HG02938 (cell line): Measurements from ENCODE around the gene CCNY.
"Not testable (repeated sequence)": the region's sequence is repeated elsewhere in the genome, so short reads cannot be mapped to it uniquely, and the experiment has no call there.

Source experiments
- ATAC-seq: cut with Tn5 transposase; IDR thresholded peaks from one replicate; pipeline ENCODE4 v1.9.1; 2021; ENCODE audit warnings: mild to moderate bottlenecking, moderate library complexity; ENCODE audit not compliant: unreplicated experiment

The CCNY gene

DNA sequence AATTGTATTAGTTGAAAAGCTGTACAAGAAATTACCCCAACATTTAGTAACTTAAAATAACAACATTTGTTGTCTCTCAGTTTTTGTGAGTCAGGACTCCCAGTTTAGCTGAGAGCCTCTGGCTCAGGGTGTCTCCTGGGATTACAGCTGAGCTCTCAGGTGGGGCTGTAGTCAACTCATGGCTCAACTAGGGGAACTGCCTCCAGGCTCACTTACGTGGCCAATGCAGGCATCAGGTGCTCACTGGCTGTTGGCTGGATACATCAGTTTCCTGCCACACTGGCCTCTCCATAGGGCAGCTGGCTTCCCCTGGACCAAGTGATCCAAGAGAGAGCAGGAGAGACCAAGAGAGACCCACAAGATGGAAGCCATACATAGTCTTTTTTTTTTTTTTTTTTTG is 17.5 kb downstream of the CCNY start:
- no peak for ATAC-seq

DNA sequence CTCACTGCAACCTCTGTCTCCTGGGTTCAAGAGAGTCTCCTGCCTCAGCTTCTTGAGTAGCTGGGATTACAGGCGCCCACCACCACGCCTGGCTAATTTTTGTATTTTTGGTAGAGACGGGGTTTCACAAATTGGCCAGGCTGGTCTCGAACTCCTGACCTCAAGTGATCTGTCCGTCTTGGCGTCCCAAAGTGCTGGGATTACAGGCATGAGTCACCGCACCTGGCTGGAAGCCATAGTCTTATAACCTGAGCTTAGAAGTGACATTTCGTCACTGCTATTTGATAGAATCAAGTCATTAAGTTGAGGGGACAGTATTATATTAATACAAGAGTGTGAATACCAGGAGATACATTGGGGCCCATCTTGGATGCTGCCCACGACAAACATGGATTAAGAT is 17.9 kb downstream of the CCNY start:
- ATAC-seq: not testable (repeated sequence)

DNA sequence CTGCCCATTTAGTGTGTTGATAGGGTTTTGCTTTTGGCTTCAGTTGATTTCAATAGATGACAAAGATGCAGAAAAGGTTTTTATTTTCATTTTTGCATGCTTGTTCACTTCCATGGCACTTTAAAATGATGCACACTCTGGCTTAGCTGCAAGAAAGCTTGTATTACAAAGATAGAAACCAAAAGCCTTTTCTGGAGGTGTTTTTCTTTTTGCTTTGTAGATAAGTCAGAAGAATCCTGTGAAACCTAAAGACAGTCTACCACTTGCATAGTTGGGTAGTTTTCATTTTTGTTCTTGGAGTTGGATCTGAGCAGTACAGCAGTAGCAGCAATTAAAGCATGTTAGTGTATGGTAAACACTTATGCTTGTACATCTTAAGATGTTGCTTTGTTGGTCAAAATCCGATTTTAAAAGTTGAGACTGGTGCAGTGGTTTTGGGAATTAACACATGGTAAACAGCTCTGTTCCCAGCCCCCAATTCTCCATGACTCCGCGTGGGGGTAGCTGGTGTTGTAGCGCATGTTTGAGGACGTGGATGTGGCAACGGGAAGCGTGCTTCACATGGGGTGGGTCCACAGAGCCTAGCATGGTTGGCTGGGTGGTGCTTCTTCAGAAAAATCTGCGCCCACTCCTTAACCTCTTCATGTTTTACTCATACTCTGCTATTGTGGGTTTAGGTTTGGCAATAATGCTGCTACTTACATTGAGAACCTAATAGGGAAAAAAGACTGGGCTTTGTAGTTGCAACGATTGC is 19.8 kb downstream of the CCNY start:
- ATAC-seq: peak; percentile 74

DNA sequence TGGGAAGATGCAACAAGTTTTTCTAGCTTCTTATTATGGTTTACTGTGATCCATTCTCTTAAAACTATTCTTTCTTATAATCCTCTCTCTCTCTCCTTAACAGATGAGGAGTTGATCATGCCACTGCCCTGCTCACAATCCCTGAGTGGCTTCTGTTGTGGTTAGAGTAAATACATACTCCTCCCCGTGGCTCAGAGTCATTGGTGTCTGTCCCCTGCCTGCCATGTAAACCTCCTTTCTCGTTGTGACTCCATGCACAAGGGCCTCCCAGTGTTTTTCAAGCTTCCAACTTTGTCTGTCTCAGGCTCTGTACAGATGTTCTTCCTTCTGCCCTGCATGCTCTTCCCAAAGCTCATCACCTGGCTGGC is 20.4 kb downstream of the CCNY start:
- ATAC-seq: no peak

DNA sequence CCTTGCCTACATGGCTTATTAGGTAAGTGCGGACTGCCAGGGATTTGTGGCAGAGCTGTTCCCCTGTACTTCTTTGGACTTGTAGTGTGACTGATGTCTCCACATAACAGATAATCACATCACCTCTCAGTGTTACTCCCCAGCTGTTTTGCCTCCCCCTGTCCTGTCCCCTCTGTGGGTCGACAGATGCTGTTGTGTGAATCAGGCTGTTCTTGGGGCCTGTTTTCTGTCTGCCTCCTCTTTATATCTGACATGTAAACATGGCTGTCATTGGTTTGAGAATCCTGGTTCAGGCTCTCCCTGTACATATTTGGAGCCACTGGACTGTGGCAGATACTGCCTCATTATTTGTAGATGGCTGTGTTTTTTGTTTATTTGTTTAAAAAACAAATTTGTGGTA is 22.7 kb downstream of the CCNY start:
- ATAC-seq: no peak

DNA sequence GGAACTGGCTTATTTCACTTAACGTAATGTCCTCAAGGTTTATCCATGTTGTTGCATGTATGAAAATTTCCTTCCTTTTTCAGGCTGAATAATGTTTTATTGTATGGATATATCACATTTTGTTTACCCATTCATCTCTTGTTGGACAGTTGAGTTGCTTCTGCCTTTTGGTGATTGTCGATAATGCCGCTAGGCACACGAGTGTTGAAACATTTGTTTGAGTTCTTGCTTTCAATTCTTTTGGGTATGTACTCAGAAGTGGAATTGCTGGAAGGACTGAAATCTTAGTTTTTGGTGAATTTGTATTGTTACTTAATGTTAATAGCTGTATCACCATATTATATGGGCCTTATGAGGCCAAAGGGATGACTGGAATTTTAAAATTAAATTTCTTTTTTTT is 23.6 kb downstream of the CCNY start:
- ATAC-seq: no peak

DNA sequence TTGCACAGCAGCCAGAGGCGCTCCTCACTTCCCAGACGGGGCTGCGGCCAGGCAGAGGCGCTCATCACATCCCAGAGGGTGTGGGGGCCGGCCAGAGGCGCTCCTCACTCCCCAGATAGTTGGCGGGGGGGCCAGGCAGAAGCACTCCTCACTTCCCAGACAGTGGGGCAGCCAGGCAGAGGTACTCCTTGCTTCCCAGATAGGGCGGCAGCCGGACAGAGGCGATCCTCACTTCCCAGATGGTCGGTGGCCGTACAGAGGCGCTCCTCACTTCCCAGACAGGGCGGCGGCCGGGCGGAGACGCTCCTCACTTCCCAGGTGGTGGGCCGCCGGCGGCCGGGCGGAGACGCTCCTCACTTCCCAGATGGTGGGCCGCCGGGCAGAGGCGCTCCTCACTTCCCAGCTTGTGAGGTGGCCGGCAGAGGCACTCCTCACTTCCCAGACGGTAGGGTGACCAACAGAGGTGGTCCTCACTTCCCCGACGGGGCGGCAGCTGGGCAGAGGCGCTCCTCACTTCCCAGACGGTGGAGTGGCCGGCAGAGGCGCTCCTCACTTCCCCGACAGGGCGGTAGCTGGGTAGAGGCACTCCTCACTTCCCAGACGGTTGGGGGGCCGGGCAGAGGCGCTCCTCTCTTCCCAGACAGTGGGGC is 26.5 kb downstream of the CCNY start:
- ATAC-seq: no peak

DNA sequence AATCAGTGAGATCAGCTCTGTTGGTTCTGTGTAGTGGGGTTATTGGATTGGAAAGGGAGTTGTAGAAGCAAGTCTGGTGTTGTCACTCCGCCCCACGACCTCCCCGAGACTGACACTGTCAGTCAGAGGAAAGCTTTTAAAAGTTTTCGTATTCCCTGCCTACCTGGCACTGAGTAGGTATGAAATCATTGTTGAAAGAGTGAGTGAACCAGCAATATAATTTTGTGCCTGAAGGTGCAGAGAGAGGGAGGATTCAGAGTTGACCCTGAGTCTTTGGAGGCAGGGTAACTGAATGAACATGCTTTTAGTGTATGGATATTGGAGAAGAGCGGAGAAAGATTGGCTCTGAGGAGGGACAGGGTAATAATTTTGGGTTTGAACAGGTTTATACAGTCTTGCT is 27.3 kb downstream of the CCNY start:
- no peak for ATAC-seq

DNA sequence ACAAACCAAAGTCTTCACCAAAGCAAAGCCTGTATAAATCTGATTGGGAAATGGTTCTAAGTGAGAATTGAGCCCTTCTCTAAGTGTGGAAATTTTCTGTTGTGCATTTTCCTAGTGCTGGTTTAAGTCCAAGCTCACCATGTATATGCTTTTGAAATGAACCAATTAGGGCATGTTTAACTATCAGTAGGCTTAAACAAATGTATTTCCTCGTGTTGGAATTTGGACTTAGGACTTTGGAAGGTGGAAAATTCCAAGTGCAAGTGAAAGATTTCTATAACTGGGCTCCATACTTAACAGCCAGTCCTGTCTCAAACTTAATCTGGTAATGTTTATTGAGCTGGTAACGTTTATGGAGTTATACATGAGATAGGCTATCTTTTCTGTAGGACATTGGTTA is 28.5 kb downstream of the CCNY start:
- no peak for ATAC-seq

DNA sequence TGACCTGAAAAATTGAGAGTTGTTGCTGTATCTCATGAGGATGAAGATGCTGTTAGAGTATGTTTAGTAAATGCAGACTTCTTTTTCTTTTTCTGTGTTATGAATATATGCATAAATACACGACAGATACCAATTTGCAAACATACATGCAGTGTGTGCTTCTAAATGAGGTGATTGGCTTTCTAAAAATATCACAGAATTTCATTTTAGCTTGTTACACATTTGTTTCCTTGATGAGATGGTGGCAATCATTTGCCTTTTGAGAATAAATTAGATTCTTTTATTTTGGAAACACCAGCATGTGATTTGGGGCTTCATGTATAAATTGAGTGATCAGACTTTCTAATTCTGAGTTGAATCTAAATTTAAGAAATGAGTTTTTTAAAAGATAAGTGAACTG is 29.7 kb downstream of the CCNY start:
- no peak for ATAC-seq

DNA sequence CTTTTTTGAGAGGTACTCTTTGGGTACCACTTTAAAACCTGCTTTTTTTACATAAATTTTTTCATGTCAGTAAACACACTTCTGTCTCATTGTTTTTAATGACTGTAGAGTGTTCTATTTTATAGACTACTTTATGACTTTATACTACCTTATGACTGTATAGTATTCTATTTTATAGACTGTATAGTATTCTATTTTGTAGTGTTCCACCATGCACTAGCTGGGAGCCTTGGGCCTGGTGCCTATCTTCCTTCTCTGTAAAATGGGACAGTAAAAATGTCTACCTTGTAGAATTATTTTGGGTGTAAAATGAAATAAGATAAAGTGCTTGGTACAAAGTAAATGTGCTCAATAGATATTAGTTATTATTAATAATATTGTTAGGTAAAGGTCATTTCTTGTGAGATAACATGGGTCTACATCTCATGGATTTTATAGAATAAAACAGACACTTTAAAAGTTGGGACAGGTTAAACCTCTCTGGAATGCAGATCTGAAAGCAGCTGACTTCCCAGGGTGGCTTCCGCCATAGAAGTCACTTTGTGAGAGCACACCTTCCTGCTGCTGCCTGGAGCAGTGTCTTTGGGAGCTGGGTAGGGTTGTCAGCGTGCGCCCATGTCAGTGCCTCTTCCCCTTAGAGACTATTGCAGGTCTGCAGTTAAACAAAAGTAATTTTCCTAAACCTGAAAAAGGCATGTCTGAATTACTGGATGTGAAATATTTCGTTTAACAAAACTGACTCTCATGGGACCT is 31.0 kb downstream of the CCNY start:
- ATAC-seq: no peak

DNA sequence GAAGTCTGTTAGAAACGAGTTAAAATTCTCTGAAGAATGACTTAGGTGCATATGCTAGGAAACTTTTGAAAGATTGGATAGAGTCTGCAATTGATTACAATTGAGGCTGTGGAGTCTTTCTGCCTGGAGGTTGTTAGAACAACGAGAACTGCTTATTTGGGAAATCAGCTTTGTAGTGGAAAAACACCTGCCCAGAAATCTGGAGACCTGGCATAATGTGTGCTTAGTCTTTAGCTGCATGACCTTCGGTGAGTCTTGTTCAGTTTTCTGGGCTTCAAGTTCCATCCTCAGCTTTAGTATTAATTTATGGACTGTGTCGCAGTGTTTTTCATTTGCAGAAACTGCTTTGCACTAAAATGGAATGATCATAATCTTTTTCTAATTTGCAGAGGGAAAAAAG is 31.7 kb downstream of the CCNY start:
- ATAC-seq: no peak

DNA sequence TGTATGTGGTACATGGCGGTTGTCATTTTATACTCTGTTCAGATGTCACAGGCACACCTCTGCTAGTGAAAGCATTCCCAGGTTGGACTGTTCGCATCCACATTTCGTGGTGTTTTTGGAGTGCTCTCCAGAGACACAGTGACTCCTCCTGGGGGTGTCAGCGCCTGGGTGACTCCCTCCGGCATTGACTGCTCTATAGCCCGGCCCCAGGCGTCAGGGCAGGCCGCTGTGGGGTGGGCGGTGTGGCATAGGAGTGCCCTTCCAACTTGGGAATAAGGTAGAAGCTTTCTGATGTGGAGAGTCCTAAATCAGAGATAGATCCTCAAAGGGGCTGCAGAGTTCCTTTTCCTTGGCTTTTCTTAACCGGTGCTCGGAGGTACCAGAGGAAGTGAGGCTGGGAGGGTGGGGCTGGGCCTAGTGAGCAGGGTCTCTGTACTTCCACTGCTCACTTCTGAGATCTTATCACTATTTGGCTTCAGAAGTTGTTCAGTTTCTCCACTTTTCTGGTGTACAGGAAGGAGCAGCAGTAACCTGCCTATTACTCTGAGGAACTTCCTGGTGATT is 32.3 kb downstream of the CCNY start:
- ATAC-seq: no peak

DNA sequence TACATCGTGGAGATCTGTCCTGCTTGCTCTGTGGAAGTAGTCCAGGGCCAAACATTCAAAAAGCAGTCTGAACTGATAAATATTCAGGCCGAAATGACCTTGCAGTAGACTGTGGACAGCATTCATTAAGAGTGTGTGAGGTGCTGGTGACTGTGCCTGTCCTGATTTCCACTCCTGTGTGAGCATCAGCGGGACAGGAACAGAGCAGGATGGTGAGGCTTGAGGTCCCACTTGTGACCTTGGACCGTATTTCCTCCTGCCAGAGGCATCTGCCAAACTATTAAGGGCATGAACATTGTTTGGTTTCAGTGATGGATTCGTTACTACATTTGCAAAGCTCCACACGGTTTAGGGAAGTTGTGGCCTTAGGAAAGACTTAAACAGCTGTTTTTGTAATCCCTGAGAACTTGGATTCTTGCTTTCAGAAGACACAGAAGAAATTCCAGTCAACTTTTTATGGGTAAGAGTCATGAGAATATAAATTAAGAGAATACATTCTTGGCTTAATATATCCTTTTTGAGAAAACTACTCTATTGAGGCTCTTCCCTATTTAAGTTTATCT is 32.8 kb downstream of the CCNY start:
- ATAC-seq: no peak

DNA sequence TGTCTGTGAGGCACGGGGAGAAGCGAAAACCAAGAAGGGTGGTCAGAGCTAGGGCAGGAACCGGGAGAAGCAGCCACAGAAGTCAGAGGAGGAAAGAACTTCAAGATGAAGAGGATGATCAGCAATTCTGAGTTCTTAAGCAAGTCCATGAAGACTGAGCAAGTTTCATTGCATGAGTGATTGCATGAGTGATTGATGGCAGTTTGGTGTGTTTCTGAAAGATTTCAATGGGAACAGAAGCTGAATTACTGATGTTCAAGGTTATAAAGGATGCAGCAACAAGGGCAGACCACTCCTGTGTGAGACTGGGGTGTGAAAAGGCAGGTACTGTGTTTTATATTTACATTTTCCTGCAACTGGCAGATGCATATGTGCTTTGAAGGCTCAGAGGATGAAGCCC is 35.4 kb downstream of the CCNY start:
- no peak for ATAC-seq

DNA sequence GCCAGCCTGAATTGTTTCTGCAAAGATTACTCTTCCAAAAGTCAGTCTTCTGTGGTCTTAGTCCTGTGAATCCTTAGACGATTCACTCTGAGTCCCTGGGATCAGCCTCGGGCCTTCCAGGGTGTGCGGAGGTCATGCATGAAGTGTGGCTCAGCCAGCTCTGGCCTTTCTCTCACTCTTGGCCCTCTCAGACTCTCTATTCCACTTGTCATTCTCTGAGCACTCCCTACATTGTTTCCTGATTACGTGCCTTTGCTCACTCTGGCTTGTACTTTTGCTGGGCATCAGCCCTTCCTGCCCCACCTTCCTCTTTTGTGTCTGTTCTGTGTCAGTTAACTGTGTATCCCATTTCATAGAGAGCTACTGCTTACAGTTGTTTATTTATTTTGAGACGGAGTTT is 36.0 kb downstream of the CCNY start:
- ATAC-seq: no peak

DNA sequence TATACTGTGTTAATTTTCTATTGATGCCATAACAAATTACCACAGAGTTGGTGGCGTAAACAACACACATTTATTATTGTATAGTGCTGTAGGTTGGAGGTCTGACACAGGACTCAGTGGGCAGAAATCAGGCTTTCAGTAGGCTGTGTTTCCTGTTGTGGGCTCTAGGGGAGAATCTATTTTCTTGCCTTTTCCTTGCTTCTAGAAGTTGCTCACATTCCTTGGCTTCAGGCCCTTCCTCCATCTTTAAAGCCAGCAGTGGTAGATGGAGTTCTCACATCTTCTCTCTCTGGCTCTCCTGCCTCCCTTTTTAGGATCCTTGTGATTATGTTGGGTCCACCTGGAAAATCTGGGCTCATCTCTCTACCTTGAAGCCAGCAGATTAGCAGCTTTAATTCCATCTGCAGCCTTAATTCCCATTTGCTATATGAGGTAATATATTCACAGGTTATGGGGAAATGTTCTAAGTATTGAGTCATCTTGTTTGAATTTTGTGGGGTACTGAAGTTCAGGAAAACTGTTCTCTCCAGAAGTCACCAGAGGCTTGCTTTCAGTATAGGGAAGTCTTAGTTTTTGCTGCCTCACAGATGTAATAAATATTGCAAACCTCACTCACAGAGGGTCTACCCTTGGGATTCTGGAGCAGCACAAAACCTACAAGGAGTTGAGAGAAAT is 38.9 kb downstream of the CCNY start:
- no peak for ATAC-seq

DNA sequence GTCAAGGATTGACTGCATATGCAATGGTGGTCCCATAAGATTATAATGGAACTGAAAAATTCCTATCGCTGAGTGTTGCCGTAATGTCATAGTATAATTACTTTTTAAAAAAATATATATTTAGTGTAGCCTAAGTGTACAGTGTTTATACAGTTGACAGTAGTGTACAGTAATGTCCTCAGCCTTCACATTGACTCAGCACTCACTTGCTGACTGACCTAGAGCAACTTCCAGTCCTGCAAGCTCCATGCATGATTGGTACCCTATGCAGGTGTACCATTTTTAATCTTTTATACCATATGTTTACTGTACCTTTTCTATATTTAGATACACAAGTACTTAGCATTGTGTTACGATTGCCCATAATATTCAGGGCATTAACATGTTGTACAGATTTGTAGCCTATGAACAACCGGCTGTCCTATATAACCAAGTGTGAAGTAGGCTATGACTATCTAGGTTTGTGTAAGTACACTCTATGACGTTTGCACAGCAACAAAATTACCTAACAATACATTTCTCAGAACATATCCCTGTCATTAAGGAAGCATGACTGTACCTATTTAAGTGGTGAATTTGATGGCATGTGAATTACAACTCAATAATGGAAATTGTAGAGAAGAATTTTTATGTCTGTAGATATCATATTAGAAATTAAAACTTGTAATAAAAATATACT is 40.9 kb downstream of the CCNY start:
- no peak for ATAC-seq

DNA sequence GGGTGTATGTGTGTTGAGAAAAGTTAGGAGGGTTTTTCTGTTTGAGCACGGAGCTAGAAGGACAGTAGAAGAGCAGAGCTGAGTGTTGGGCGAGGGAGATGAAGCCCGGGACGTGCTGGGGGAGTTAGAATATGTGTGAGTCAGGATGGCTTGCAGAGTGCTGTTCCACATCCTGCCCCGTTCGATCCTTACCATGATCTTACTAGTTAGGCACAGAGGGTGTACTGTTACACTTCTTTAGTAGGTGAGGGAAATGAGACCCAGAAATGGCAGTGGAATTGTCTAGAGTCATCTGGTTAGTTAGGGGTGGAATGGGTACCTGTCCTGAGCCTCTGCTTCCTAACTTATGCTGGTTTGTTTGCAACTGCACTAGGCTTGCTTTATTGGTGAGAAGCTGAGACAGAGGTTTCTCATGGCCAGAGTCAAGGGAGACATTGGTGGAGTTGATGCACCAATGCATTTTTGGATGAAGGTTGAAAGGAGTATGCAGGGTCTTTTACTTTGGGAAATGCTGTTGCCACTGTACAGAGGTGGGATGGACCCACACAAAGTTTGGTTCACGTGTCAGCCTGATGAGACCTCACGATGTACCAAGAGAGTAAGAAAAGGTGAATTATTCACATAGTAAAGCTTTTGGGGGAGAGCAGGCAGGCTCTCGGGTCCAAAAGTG is 42.4 kb downstream of the CCNY start:
- no peak for ATAC-seq
